OCI-M2 (cell line): ENCODE results near the gene THSD4.

Source experiments
- DNase-seq: peaks from one replicate; lab custom pipeline; 2025; ENCODE audit not compliant: unreplicated experiment; lab: John Stamatoyannopoulos, UW

Gene THSD4

GRCh38 chr15:71515375-71516186, 400.3 kb downstream of the THSD4 start:
- no peak for DNase-seq

- no peak for DNase-seq
Measured at GRCh38 chr15:71517751-71518150, 402.5 kb downstream of the THSD4 start.

GRCh38 chr15:71518661-71519060, 403.4 kb downstream of the THSD4 start:
- DNase-seq: no peak

GRCh38 chr15:71526060-71526820, 411.0 kb downstream of the THSD4 start:
- DNase-seq: no peak

DNA sequence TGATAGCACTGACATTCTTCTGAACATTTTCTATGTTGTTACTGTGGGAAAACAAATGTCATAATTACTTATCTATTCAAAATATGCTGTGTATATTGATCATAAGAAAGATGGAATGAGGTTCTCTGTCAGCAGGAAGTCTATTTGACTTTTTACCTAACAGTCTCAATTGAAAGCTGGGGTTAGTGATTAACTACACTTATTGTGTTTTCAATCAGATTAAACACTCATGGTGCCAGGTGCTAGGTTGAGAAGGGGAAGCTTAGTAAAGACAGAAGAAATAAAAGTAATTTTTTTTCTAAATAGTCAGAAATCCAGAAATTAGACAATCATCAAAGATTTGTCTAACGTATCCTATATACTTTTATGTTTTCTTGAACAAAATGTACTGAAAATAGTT, 414.1 kb downstream of the THSD4 start:
- DNase-seq: no peak

GRCh38 chr15:71530116-71530515, 414.8 kb downstream of the THSD4 start:
- no peak for DNase-seq

DNA sequence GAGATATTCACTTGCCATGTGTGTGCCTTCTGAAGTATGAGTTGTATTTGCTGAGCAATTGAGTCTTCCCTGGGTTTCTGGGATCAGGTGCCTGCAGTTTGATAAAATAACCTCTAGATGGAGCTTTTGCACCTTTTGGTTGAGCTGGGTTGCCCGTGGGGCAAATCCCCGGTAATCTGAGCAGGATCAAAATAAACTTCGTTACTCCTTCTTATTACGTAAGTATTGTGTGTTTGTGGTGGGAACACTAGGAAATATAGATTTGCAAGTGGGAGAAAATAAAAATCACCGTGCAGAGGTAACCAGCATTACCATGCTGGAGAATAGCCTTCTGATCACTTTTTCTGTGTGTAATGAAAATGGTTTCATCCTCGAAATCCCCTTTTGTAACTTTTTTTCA, 417.7 kb downstream of the THSD4 start:
- DNase-seq: no peak

- no peak for DNase-seq
Measured at GRCh38 chr15:71538181-71538580, 422.9 kb downstream of the THSD4 start.

DNA sequence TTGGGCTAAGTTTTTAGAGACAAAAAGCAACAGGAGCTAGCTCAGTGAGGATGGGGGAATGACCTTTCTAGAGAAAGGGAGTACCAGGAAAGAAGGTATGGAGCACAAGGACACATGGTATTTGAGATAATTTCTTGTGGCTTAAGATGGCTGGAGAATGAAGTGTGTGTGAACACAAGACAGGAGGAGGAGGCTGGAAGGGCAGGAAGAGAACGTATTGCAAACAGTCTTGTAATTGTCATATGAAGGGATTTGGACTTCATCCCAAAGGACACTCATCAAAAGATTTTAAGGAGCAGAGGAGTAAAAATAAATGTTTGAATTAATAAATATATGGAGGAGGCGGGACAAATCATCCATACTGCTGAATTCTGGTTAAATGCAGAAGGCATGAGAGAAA, 426.5 kb downstream of the THSD4 start:
- no peak for DNase-seq

- no peak for DNase-seq
Measured at GRCh38 chr15:71542836-71543235, 427.6 kb downstream of the THSD4 start.

- no peak for DNase-seq
Measured at GRCh38 chr15:71543413-71543812, 428.1 kb downstream of the THSD4 start.

GRCh38 chr15:71545223-71545760, 430.0 kb downstream of the THSD4 start:
- DNase-seq: no peak

DNA sequence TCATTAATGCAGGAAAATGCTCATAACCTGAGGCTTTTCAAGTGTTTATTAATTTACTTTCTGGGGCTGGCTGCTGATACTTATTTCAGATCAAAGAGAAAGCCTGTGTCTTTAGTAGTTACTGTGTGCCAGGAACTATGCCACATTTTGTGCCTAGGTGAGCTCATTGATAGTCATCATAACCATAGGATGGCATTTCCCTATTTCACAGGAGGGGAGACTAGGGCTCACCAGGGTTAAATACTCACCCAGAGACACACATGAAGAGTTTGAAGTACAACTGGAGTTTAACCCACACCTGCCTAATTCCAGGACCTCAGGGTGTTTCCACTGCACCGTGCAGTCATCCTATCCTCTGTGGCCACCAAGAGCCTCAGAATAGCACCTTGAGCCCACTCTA, 430.7 kb downstream of the THSD4 start:
- DNase-seq: no peak

- DNase-seq: no peak
Measured at GRCh38 chr15:71547011-71547410, 431.7 kb downstream of the THSD4 start.

- no peak for DNase-seq
Measured at GRCh38 chr15:71548401-71548807, 433.1 kb downstream of the THSD4 start.

DNA sequence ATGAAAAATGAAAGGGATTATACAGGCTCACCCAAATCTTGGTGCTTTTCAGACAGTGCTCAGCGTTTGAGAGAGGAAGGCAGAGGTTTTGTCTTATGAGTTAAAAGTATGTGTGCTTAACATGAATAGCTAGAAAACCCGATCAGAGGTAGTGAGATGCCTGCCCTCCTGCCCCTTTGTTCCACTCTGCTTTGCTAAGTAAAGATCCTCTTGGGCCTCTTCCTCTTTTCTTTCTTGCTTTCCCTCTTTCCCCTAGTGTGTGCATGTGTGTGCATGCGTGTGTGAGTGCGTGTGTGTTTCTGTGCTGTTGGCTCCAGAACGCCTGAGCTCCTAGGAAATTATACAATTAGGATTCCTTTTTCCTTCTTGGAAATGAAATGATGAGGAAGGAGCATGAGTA, 433.8 kb downstream of the THSD4 start:
- DNase-seq: no peak

DNA sequence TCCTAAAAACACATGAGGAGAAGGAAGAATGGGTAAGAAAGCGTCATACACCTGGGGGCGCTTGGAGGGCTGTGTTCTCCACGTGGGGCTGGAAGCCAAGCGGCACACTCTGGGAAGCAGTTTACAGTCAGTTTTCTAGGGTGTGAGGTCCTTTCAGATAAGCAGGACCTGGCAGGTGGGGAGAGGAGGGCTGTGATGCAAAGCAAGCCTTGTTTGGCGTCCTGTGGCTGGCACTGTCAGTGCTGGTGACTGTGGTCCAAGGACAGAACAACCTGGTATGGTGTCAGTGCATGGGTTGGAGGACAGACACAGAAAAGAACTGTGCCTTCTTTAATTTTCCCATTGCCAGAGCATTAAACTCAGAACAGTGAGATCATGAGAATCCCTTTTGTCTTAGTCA, 434.4 kb downstream of the THSD4 start:
- no peak for DNase-seq

DNA sequence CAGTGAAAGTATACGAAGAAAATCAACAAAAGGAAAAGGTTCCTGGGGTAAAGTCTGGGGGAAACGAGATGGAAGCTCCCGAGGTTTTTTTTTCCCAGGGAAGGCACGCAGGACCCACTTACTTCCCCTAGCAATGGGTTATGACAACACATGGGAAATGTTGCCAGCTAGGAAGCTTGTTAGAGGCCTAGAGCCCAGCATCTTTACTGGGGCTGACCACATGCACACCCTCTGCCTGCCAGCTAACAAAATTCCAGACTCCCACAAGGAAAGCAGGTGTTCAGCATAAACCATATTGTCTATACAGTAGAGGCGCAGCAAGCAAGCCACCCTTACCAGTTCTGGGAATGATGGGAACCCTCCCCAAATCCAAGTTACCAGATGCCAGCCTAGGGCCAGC, 436.3 kb downstream of the THSD4 start:
- DNase-seq: no peak

- DNase-seq: no peak
Measured at GRCh38 chr15:71559098-71559497, 443.8 kb downstream of the THSD4 start.

DNA sequence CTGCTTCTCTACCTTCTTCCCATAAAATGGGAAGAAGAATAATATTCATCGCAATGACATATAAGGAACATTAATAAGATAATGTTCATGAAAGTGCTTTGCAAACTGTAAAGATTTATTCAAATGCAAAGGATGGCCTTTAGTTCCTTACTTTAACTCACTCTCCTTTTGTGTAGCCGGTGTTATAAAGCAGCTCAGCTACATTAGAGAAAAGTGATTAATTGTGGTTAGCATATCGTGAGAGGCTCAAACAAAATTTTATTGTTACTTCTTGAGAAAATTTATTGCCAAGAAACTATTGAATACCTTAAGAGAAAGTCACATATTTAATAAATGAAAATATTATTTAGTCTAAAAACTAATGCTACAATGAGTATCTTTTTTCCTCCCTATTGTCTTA, 444.3 kb downstream of the THSD4 start:
- no peak for DNase-seq

- no peak for DNase-seq
Measured at GRCh38 chr15:71562251-71562650, 447.0 kb downstream of the THSD4 start.

GRCh38 chr15:71564217-71564616, 448.9 kb downstream of the THSD4 start:
- DNase-seq: no peak
